NCI-H524 treated with DMSO at 0.1 percent for 48 hours (cell line): ENCODE results near the gene RPLP2.

Source experiments
- DNase-seq: peaks from one replicate; lab custom pipeline; 2025; lab: John Stamatoyannopoulos, UW

RPLP2 gene

GRCh38 chr11:809287-810039, at the start of gene RPLP2:
TSS of gene RPLP2 (plus strand) at chr11:809967. CDS start at chr11:810235, 268 bp downstream.
- peak; percentile 72 for DNase-seq

- no peak for DNase-seq
Observed at GRCh38 chr11:760236-760635, 49.5 kb upstream of the RPLP2 start.

GRCh38 chr11:761526-762108, 48.1 kb upstream of the RPLP2 start:
- no peak for DNase-seq

GRCh38 chr11:762421-763072, 47.2 kb upstream of the RPLP2 start:
- DNase-seq: peak; percentile 48

- no peak for DNase-seq
Observed at GRCh38 chr11:763073-763463, 46.7 kb upstream of the RPLP2 start.

GRCh38 chr11:763549-764321, 46.0 kb upstream of the RPLP2 start:
- DNase-seq: no peak

- no peak for DNase-seq
Observed at GRCh38 chr11:764322-765024, 45.3 kb upstream of the RPLP2 start.

GRCh38 chr11:765025-765801, 44.6 kb upstream of the RPLP2 start:
- peak; percentile 18 for DNase-seq

GRCh38 chr11:765802-766091, 44.0 kb upstream of the RPLP2 start:
- DNase-seq: no peak

GRCh38 chr11:766106-766935, 43.4 kb upstream of the RPLP2 start:
- no peak for DNase-seq

- DNase-seq: no peak
Observed at GRCh38 chr11:766936-767210, 42.9 kb upstream of the RPLP2 start.

GRCh38 chr11:767238-767637, 42.5 kb upstream of the RPLP2 start:
- no peak for DNase-seq

GRCh38 chr11:769887-770641, 39.7 kb upstream of the RPLP2 start:
- DNase-seq: no peak

- DNase-seq: no peak
Observed at GRCh38 chr11:770642-771616, 38.8 kb upstream of the RPLP2 start.

- DNase-seq: no peak
Observed at GRCh38 chr11:771617-772204, 38.1 kb upstream of the RPLP2 start.

GRCh38 chr11:772429-773390, 37.1 kb upstream of the RPLP2 start:
- DNase-seq: no peak

GRCh38 chr11:773425-773824, 36.3 kb upstream of the RPLP2 start:
- DNase-seq: no peak
